Panc1 (cell line): ENCODE data around the gene CADM4. TPM values are rescaled to one million over a fixed set of nuclear protein-coding genes. Genes with fewer than 3 reads are reported as not detected.

ENCODE experiments used
- ATAC-seq: fragments of 200-7000 bp; cut with Tn5 transposase; 2 replicates; pipeline ENCODE4 v1.9.1; 2020; ENCODE audit warnings: mild to moderate bottlenecking, moderate library complexity
- BruUV-seq: library from RNA; stranded (reverse); fragments of 400-500 nt; replicated peaks from 2 replicates; lab custom pipeline; 2021; lab: Mats Ljungman, UMichigan
- CTCF ChIA-PET: fragments of 300-600 bp; sonication (Branson Sonifier 250); formaldehyde crosslinking; loops from one replicate; lab custom pipeline; 2022; ENCODE audit warnings: antibody characterized with exemption; lab: Charles Lee
- POLR2A ChIA-PET: fragments of 300-600 bp; sonication (Branson Sonifier 250); formaldehyde crosslinking; loops from one replicate; lab custom pipeline; 2022; ENCODE audit warnings: antibody characterized with exemption; lab: Charles Lee
- DNase-seq: peaks from one replicate; pipeline ENCODE4 v3.0.0-alpha.2; 2010; ENCODE audit warnings: low read depth, low spot score
- H3K27ac ChIP-seq: 2 replicates; pipeline ENCODE4 v1.5.1; 2011; ENCODE audit warnings: mild to moderate bottlenecking, low read length, inconsistent platforms
- H3K27me3 ChIP-seq: fragments of 200-500 bp; sonication (Bioruptor generic); 2 replicates; pipeline ENCODE4 v1.6.0; 2014; ENCODE audit warnings: low read length, inconsistent platforms; ENCODE audit not compliant: control insufficient read depth, insufficient read depth
- H3K36me3 ChIP-seq: fragments of 200-500 bp; sonication (Bioruptor generic); 2 replicates; pipeline ENCODE4 v1.5.1; 2014; ENCODE audit warnings: inconsistent platforms, mild to moderate bottlenecking, low read length, moderate library complexity; ENCODE audit not compliant: control insufficient read depth, insufficient read depth
- H3K4me1 ChIP-seq: 2 replicates; pipeline ENCODE4 v1.5.1; 2011; ENCODE audit warnings: inconsistent platforms, mild to moderate bottlenecking, low read length, moderate library complexity; ENCODE audit not compliant: control insufficient read depth, insufficient read depth
- H3K4me3 ChIP-seq, 2 experiments: 2 replicates each; pipeline ENCODE4 v1.5.1; 2011 to 2012; ENCODE audit warnings: low read depth in 2 of 2, low read length in 2 of 2, mild to moderate bottlenecking in 2 of 2, inconsistent platforms in 1 of 2, moderate library complexity in 1 of 2
- H3K9me3 ChIP-seq: fragments of 200-500 bp; sonication (Bioruptor generic); 2 replicates; pipeline ENCODE4 v1.5.1; 2014; ENCODE audit warnings: low read depth, mild to moderate bottlenecking, inconsistent platforms, low read length, moderate library complexity; ENCODE audit not compliant: control insufficient read depth, insufficient read depth
- POLR2AphosphoS5 ChIP-seq: IDR thresholded peaks from 2 replicates; pipeline ENCODE4 v1.6.1; 2012; ENCODE audit warnings: mild to moderate bottlenecking, low read depth, low read length, moderate library complexity
- SIN3A ChIP-seq: IDR thresholded peaks from 2 replicates; pipeline ENCODE4 v1.6.1; 2012; ENCODE audit warnings: low read depth, mild to moderate bottlenecking, low read length, moderate library complexity, borderline replicate concordance; ENCODE audit not compliant: insufficient read depth
- TCF7L2 ChIP-seq: IDR thresholded peaks from 2 replicates; pipeline ENCODE4 v1.6.1; 2011; ENCODE audit warnings: mild to moderate bottlenecking, low read depth, low read length, inconsistent platforms
- in situ Hi-C: cut with HindIII; loops from 2 replicates; pipeline ENCODE4 v1.10.0; 2016; ENCODE audit warnings: low sequenced_read_pairs, low pct_unique_long_range_greater_than_20kb
- intact Hi-C: fragments of 100-400 bp; cut with micrococcal nuclease; formaldehyde crosslinking; loops from one replicate; pipeline ENCODE4 v1.10.0; 2022; ENCODE audit not compliant: unreplicated experiment
- total RNA-seq: library from RNA; stranded (reverse); gene quantifications from one replicate; pipeline ENCODE4 v1.2.1, GENCODE V29; 2021; ENCODE audit not compliant: unreplicated experiment
- TF ChIP-seq, protein P1 (sequence below): fragments of 450-650 bp; IDR thresholded peaks from 2 replicates; pipeline ENCODE4 v1.5.1; 2017; ENCODE audit warnings: mild to moderate bottlenecking
- TF ChIP-seq, protein P2 (sequence below), 2 experiments: IDR thresholded peaks; 2 replicates each; pipeline ENCODE4 v1.6.1; 2011 to 2012; ENCODE audit warnings: low read depth in 2 of 2, control low read depth in 1 of 2, low read length in 1 of 2, mild to moderate bottlenecking in 1 of 2, moderate library complexity in 1 of 2; ENCODE audit not compliant: insufficient read depth in 1 of 2

Gene CADM4
- total RNA-seq, 1 experiment from 2014 or later = 2.7 TPM

DNA sequence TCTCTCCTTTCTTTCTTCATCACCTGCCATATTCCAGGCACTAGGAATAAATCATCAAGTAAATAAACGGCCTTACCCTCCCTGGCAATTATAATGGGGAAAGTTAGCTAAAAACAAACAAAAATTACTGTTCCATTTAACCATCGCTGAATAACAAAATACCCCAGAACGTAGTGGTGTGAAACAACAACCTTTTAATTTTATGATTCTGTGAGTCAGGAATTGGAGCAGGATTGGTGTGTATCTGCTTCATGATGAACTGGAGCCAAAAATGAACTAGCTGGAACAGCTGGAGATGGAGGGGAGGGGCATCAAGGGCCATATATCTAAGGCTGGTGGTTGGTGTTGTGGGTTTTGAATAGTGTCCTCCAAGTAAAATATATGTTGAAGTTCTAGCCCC is 3.7 kb upstream of the CADM4 start:
- no TSS peak for BruUV-seq
- TF ChIP-seq TCF7L2 = no peak
- TF ChIP-seq, protein P1, sequence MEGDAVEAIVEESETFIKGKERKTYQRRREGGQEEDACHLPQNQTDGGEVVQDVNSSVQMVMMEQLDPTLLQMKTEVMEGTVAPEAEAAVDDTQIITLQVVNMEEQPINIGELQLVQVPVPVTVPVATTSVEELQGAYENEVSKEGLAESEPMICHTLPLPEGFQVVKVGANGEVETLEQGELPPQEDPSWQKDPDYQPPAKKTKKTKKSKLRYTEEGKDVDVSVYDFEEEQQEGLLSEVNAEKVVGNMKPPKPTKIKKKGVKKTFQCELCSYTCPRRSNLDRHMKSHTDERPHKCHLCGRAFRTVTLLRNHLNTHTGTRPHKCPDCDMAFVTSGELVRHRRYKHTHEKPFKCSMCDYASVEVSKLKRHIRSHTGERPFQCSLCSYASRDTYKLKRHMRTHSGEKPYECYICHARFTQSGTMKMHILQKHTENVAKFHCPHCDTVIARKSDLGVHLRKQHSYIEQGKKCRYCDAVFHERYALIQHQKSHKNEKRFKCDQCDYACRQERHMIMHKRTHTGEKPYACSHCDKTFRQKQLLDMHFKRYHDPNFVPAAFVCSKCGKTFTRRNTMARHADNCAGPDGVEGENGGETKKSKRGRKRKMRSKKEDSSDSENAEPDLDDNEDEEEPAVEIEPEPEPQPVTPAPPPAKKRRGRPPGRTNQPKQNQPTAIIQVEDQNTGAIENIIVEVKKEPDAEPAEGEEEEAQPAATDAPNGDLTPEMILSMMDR = no peak
- TF ChIP-seq POLR2AphosphoS5 = no peak
- TF ChIP-seq, protein P2, sequence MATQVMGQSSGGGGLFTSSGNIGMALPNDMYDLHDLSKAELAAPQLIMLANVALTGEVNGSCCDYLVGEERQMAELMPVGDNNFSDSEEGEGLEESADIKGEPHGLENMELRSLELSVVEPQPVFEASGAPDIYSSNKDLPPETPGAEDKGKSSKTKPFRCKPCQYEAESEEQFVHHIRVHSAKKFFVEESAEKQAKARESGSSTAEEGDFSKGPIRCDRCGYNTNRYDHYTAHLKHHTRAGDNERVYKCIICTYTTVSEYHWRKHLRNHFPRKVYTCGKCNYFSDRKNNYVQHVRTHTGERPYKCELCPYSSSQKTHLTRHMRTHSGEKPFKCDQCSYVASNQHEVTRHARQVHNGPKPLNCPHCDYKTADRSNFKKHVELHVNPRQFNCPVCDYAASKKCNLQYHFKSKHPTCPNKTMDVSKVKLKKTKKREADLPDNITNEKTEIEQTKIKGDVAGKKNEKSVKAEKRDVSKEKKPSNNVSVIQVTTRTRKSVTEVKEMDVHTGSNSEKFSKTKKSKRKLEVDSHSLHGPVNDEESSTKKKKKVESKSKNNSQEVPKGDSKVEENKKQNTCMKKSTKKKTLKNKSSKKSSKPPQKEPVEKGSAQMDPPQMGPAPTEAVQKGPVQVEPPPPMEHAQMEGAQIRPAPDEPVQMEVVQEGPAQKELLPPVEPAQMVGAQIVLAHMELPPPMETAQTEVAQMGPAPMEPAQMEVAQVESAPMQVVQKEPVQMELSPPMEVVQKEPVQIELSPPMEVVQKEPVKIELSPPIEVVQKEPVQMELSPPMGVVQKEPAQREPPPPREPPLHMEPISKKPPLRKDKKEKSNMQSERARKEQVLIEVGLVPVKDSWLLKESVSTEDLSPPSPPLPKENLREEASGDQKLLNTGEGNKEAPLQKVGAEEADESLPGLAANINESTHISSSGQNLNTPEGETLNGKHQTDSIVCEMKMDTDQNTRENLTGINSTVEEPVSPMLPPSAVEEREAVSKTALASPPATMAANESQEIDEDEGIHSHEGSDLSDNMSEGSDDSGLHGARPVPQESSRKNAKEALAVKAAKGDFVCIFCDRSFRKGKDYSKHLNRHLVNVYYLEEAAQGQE (IDR thresholded peaks at IDR 0.05; ENCODE audit: insufficient read depth in 1 of 2, low read depth in 2 of 2, low read length in 1 of 2) = no peak
- no peak for TF ChIP-seq SIN3A
- no peaks in the 10 kb centered on the region for H3K4me1 ChIP-seq
- no peaks in the 10 kb centered on the region; the same call in 1 of the 2 replicates for H3K36me3 ChIP-seq
- in situ Hi-C loops (no loop called here), intact Hi-C loops (no loop called here)
- no peak for DNase-seq
- ChIA-PET POLR2A (no interaction called here), CTCF (interaction anchor here (0.7 kb wide), 1 partner anchor 58 kb away, joined by 3 read pairs; no protein-coding TSS in a partner anchor)
- H3K4me3 ChIP-seq = no peak overlapping the region
- H3K27me3 ChIP-seq = peaks cover 4% of the 10 kb centered on the region; the same call in 1 of the 2 replicates
- ATAC-seq = no peak
- no peaks in the 10 kb centered on the region for H3K9me3 ChIP-seq
- no peak overlapping the region for H3K27ac ChIP-seq

DNA sequence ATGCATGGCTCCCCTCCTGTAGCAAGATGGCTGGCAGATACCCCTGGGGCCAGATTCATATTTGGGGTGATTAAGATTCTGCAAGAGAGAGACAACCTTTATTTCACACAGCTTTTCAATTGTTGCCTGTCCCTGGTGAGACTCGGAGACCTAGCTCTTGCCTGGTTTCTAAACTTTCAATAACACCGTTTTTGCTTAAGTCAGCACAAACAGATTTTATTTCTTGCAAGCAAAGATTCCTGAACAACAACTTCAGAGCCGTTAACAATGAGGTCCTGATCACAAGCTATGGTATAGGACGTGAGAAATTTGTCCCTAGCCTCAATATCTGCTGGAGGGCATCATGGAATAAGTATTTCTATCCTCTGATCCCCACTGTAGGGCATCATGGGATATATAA is 2.9 kb upstream of the CADM4 start:
- intact Hi-C loops = no loop called here
- Histone ChIP-seq H3K36me3 (no peaks in the 10 kb centered on the region; the same call in 1 of the 2 replicates), H3K9me3 (no peaks in the 10 kb centered on the region), H3K27ac (no peak overlapping the region), H3K4me3 (no peak overlapping the region), H3K4me1 (no peaks in the 10 kb centered on the region), H3K27me3 (peaks cover 4% of the 10 kb centered on the region; the same call in 1 of the 2 replicates)
- no peak for TF ChIP-seq SIN3A
- TF ChIP-seq, protein P2 (IDR thresholded peaks at IDR 0.05; ENCODE audit: insufficient read depth in 1 of 2, low read depth in 2 of 2, low read length in 1 of 2) = no peak
- no peak for TF ChIP-seq POLR2AphosphoS5
- TF ChIP-seq, protein P1 = no peak
- no peak for TF ChIP-seq TCF7L2
- no peak for ATAC-seq
- in situ Hi-C loops = no loop called here
- DNase-seq = no peak
- CTCF ChIA-PET = no interaction called here
- no TSS peak for BruUV-seq
- POLR2A ChIA-PET = no interaction called here
